Panc1 (cell line): ENCODE results near the gene RFC2. TPM values are rescaled to one million over a fixed set of nuclear protein-coding genes. Genes with fewer than 3 reads are reported as not detected.

ENCODE experiments used
- ATAC-seq: fragments of 200-7000 bp; cut with Tn5 transposase; 2 replicates; pipeline ENCODE4 v1.9.1; 2020; ENCODE audit warnings: mild to moderate bottlenecking, moderate library complexity
- BruUV-seq: library from RNA; stranded (reverse); fragments of 400-500 nt; replicated peaks from 2 replicates; lab custom pipeline; 2021; lab: Mats Ljungman, UMichigan
- CTCF ChIA-PET: fragments of 300-600 bp; sonication (Branson Sonifier 250); formaldehyde crosslinking; loops from one replicate; lab custom pipeline; 2022; ENCODE audit warnings: antibody characterized with exemption; lab: Charles Lee
- POLR2A ChIA-PET: fragments of 300-600 bp; sonication (Branson Sonifier 250); formaldehyde crosslinking; loops from one replicate; lab custom pipeline; 2022; ENCODE audit warnings: antibody characterized with exemption; lab: Charles Lee
- DNase-seq: peaks from one replicate; pipeline ENCODE4 v3.0.0-alpha.2; 2010; ENCODE audit warnings: low read depth, low spot score
- H3K27ac ChIP-seq: 2 replicates; pipeline ENCODE4 v1.5.1; 2011; ENCODE audit warnings: mild to moderate bottlenecking, low read length, inconsistent platforms
- H3K27me3 ChIP-seq: fragments of 200-500 bp; sonication (Bioruptor generic); 2 replicates; pipeline ENCODE4 v1.6.0; 2014; ENCODE audit warnings: low read length, inconsistent platforms; ENCODE audit not compliant: control insufficient read depth, insufficient read depth
- H3K36me3 ChIP-seq: fragments of 200-500 bp; sonication (Bioruptor generic); 2 replicates; pipeline ENCODE4 v1.5.1; 2014; ENCODE audit warnings: inconsistent platforms, mild to moderate bottlenecking, low read length, moderate library complexity; ENCODE audit not compliant: control insufficient read depth, insufficient read depth
- H3K4me1 ChIP-seq: 2 replicates; pipeline ENCODE4 v1.5.1; 2011; ENCODE audit warnings: inconsistent platforms, mild to moderate bottlenecking, low read length, moderate library complexity; ENCODE audit not compliant: control insufficient read depth, insufficient read depth
- H3K4me3 ChIP-seq, 2 experiments: 2 replicates each; pipeline ENCODE4 v1.5.1; 2011 to 2012; ENCODE audit warnings: low read depth in 2 of 2, low read length in 2 of 2, mild to moderate bottlenecking in 2 of 2, inconsistent platforms in 1 of 2, moderate library complexity in 1 of 2
- H3K9me3 ChIP-seq: fragments of 200-500 bp; sonication (Bioruptor generic); 2 replicates; pipeline ENCODE4 v1.5.1; 2014; ENCODE audit warnings: low read depth, mild to moderate bottlenecking, inconsistent platforms, low read length, moderate library complexity; ENCODE audit not compliant: control insufficient read depth, insufficient read depth
- CTCF ChIP-seq: fragments of 450-650 bp; IDR thresholded peaks from 2 replicates; pipeline ENCODE4 v1.5.1; 2017; ENCODE audit warnings: mild to moderate bottlenecking
- POLR2AphosphoS5 ChIP-seq: IDR thresholded peaks from 2 replicates; pipeline ENCODE4 v1.6.1; 2012; ENCODE audit warnings: mild to moderate bottlenecking, low read depth, low read length, moderate library complexity
- REST ChIP-seq, 2 experiments: IDR thresholded peaks; 2 replicates each; pipeline ENCODE4 v1.6.1; 2011 to 2012; ENCODE audit warnings: low read depth in 2 of 2, control low read depth in 1 of 2, low read length in 1 of 2, mild to moderate bottlenecking in 1 of 2, moderate library complexity in 1 of 2; ENCODE audit not compliant: insufficient read depth in 1 of 2
- SIN3A ChIP-seq: IDR thresholded peaks from 2 replicates; pipeline ENCODE4 v1.6.1; 2012; ENCODE audit warnings: low read depth, mild to moderate bottlenecking, low read length, moderate library complexity, borderline replicate concordance; ENCODE audit not compliant: insufficient read depth
- TCF7L2 ChIP-seq: IDR thresholded peaks from 2 replicates; pipeline ENCODE4 v1.6.1; 2011; ENCODE audit warnings: mild to moderate bottlenecking, low read depth, low read length, inconsistent platforms
- in situ Hi-C: cut with HindIII; loops from 2 replicates; pipeline ENCODE4 v1.10.0; 2016; ENCODE audit warnings: low sequenced_read_pairs, low pct_unique_long_range_greater_than_20kb
- intact Hi-C: fragments of 100-400 bp; cut with micrococcal nuclease; formaldehyde crosslinking; loops from one replicate; pipeline ENCODE4 v1.10.0; 2022; ENCODE audit not compliant: unreplicated experiment
- total RNA-seq: library from RNA; stranded (reverse); gene quantifications from one replicate; pipeline ENCODE4 v1.2.1, GENCODE V29; 2021; ENCODE audit not compliant: unreplicated experiment

RFC2 gene
- total RNA-seq, 1 experiment from 2014 or later: 56.2 TPM

GRCh38 chr7:74272305-74273038 lies 18.3 kb upstream of the RFC2 start:
- ATAC-seq (peak; percentile 65), DNase-seq (no peak)
- no peak for TF ChIP-seq REST (IDR thresholded peaks at IDR 0.05; ENCODE audit: insufficient read depth in 1 of 2, low read depth in 2 of 2, low read length in 1 of 2)
- TF ChIP-seq POLR2AphosphoS5: no peak
- TF ChIP-seq TCF7L2: no peak
- TF ChIP-seq CTCF: no peak
- TF ChIP-seq SIN3A: no peak
- intact Hi-C loops (no loop called here), in situ Hi-C loops (no loop called here)
- Histone ChIP-seq H3K36me3 (no peaks in the 10 kb centered on the region), H3K9me3 (no peaks in the 10 kb centered on the region), H3K4me3 (no peak overlapping the region), H3K27me3 (no peaks in the 10 kb centered on the region), H3K27ac (peak overlapping the region; percentile 91), H3K4me1 (peaks cover 30% of the 10 kb centered on the region)
- ChIA-PET CTCF (no interaction called here), POLR2A (no interaction called here)
- BruUV-seq: no TSS peak

GRCh38 chr7:74271742-74272141 lies 17.5 kb upstream of the RFC2 start:
- CTCF ChIA-PET: no interaction called here
- intact Hi-C loops (no loop called here), in situ Hi-C loops (no loop called here)
- H3K27ac ChIP-seq: peak overlapping the region; percentile 91
- POLR2A ChIA-PET: no interaction called here
- H3K4me3 ChIP-seq: no peak overlapping the region
- DNase-seq (no peak), ATAC-seq (no peak)
- no peaks in the 10 kb centered on the region for H3K27me3 ChIP-seq
- no peaks in the 10 kb centered on the region for H3K36me3 ChIP-seq
- H3K9me3 ChIP-seq: no peaks in the 10 kb centered on the region
- TF ChIP-seq SIN3A (no peak), CTCF (no peak), REST (IDR thresholded peaks at IDR 0.05; ENCODE audit: insufficient read depth in 1 of 2, low read depth in 2 of 2, low read length in 1 of 2) (no peak), TCF7L2 (no peak), POLR2AphosphoS5 (no peak)
- no TSS peak for BruUV-seq
- peaks cover 27% of the 10 kb centered on the region for H3K4me1 ChIP-seq
